GM12878 (cell line): ENCODE measurements around the gene KCNC4. TPM values are rescaled to one million over a fixed set of nuclear protein-coding genes. Genes with fewer than 3 reads are reported as not detected.

Source experiments
- ATAC-seq: fragments of 200-7000 bp; cut with Tn5 transposase; 3 replicates; pipeline ENCODE4 v1.9.1; 2020; ENCODE audit warnings: mild to moderate bottlenecking, moderate library complexity
- BruUV-seq: library from RNA; stranded (reverse); fragments of 400-500 nt; replicated peaks from 2 replicates; lab custom pipeline; 2021; lab: Mats Ljungman, UMichigan
- CTCF ChIA-PET: fragments of 300-600 bp; sonication (Branson Sonifier 250); formaldehyde crosslinking; extraction: SDS; loops from one replicate; lab custom pipeline; 2021; ENCODE audit warnings: inconsistent platforms; lab: Yijun Ruan, JAX
- POLR2A ChIA-PET: fragments of 350-600 bp; formaldehyde crosslinking; extraction: SDS; loops from one replicate; lab custom pipeline; 2021; ENCODE audit warnings: inconsistent platforms; lab: Charles Lee
- RAD21 ChIA-PET: fragments of 300-600 bp; sonication (Branson Sonifier 250); formaldehyde crosslinking; loops from one replicate; lab custom pipeline; 2023; ENCODE audit warnings: antibody characterized with exemption; ENCODE audit not compliant: unreplicated experiment; lab: Charles Lee
- SMC1A ChIA-PET: fragments of 300-600 bp; sonication (Branson Sonifier 250); formaldehyde crosslinking; loops from one replicate; lab custom pipeline; 2023; ENCODE audit not compliant: unreplicated experiment, uncharacterized antibody; lab: Charles Lee
- DNase-seq: peaks from one replicate; pipeline ENCODE4 v3.0.0-alpha.2; 2011; ENCODE audit warnings: low read depth, low spot score
- FAIRE-seq: peaks from 3 replicates; lab custom pipeline; 2011; peaks lifted over from hg19 to GRCh38; lab: Jason Lieb, UNC
- H2AFZ ChIP-seq: 2 replicates; pipeline ENCODE4 v1.6.0; 2011; ENCODE audit warnings: low read depth, low read length, control low read depth; ENCODE audit not compliant: control insufficient read depth
- H3K27ac ChIP-seq: 2 replicates; pipeline ENCODE4 v1.5.1; 2011; ENCODE audit warnings: control low read depth; ENCODE audit not compliant: control insufficient read depth, insufficient read depth
- H3K27me3 ChIP-seq, 2 experiments: replicated peaks in 1 of 2; 2 replicates each; pipeline versions ENCODE4 v1.6.0 to v1.6.1; 2011; ENCODE audit warnings: low read length in 1 of 2; ENCODE audit not compliant: control insufficient read depth in 2 of 2, insufficient read depth in 2 of 2
- H3K36me3 ChIP-seq, 2 experiments: 2 replicates each; pipeline ENCODE4 v1.5.1; 2011; ENCODE audit warnings: low read length in 1 of 2; ENCODE audit not compliant: control insufficient read depth in 2 of 2, insufficient read depth in 2 of 2
- H3K4me1 ChIP-seq: 2 replicates; pipeline ENCODE4 v1.6.1; 2011; ENCODE audit warnings: mild to moderate bottlenecking, low read length, moderate library complexity, mixed read lengths; ENCODE audit not compliant: control insufficient read depth, insufficient read depth
- H3K4me2 ChIP-seq: 2 replicates; pipeline ENCODE4 v1.6.0; 2011; ENCODE audit warnings: control low read depth; ENCODE audit not compliant: control insufficient read depth, insufficient read depth
- H3K4me3 ChIP-seq: fragments of 200-600 bp; sonication (generic); 2 replicates; pipeline ENCODE4 v1.5.1; 2016
- H3K79me2 ChIP-seq: 2 replicates; pipeline ENCODE4 v1.6.0; 2011; ENCODE audit warnings: low read length; ENCODE audit not compliant: control insufficient read depth, insufficient read depth
- H3K9ac ChIP-seq: 2 replicates; pipeline ENCODE4 v1.8.0; 2011; ENCODE audit warnings: low read length, control low read depth, mixed read lengths; ENCODE audit not compliant: control insufficient read depth, insufficient read depth
- H3K9me3 ChIP-seq: replicated peaks from 3 replicates; pipeline ENCODE4 v1.5.1; 2011; ENCODE audit warnings: mild to moderate bottlenecking, low read length; ENCODE audit not compliant: control insufficient read depth, insufficient read depth
- H4K20me1 ChIP-seq: 2 replicates; pipeline ENCODE4 v1.6.0; 2011; ENCODE audit not compliant: control insufficient read depth, insufficient read depth
- ATF3 ChIP-seq: IDR thresholded peaks from 2 replicates; pipeline ENCODE4 v1.6.1; 2011; ENCODE audit warnings: low read depth, mild to moderate bottlenecking, low read length, moderate library complexity, borderline replicate concordance; ENCODE audit errors: extremely low read depth
- BMI1 ChIP-seq: fragments of 450-650 bp; IDR thresholded peaks from 2 replicates; pipeline ENCODE4 v1.6.1; 2016; ENCODE audit warnings: mild to moderate bottlenecking, moderate library complexity, borderline replicate concordance
- CBX5 ChIP-seq: sonication (generic); IDR thresholded peaks from 2 replicates; pipeline ENCODE4 v1.6.1; 2016; ENCODE audit warnings: low read depth, moderate library complexity, mild to moderate bottlenecking, inconsistent platforms
- GATAD2B ChIP-seq: fragments of 450-650 bp; conservative IDR thresholded peaks from 2 replicates; pipeline ENCODE4 v1.6.1; 2017; ENCODE audit warnings: low read depth, mild to moderate bottlenecking, moderate library complexity
- HDAC2 ChIP-seq: fragments of 200-600 bp; sonication (generic); IDR thresholded peaks from 2 replicates; pipeline ENCODE4 v1.6.1; 2017
- NFXL1 ChIP-seq: fragments of 450-650 bp; IDR thresholded peaks from 2 replicates; pipeline ENCODE4 v1.6.1; 2017; ENCODE audit warnings: antibody characterized with exemption, mild to moderate bottlenecking, borderline replicate concordance
- RFX5 ChIP-seq: IDR thresholded peaks from 2 replicates; pipeline ENCODE4 v1.6.1; 2011; ENCODE audit warnings: low read depth, low read length, improper control_type of control experiment
- SIN3A ChIP-seq: IDR thresholded peaks from 2 replicates; pipeline ENCODE4 v1.6.1; 2012; ENCODE audit warnings: low read depth, low read length, improper control_type of control experiment
- ZNF622 ChIP-seq: fragments of 450-650 bp; IDR thresholded peaks from 2 replicates; pipeline ENCODE4 v1.6.1; 2017; ENCODE audit warnings: mild to moderate bottlenecking, inconsistent platforms
- WGBS: methylation state at CpG from one replicate; pipeline ENCODE4 v1.1.6; 2016; ENCODE audit warnings: low lambda C conversion rate; ENCODE audit not compliant: insufficient replicate concordance, insufficient coverage; ENCODE audit errors: missing lambda C conversion rate; 5-methylcytosine and 5-hydroxymethylcytosine counted together
- in situ Hi-C: fragments of 300-500 bp; cut with MboI; formaldehyde crosslinking; loops from 9 replicates; pipeline ENCODE4 v1.14.3; 2018; ENCODE audit warnings: mixed read lengths
- intact Hi-C: fragments of 100-400 bp; cut with micrococcal nuclease; formaldehyde crosslinking; loops from one replicate; pipeline ENCODE4 v1.14.2; 2022; ENCODE audit not compliant: unreplicated experiment
- polyA plus RNA-seq, 11 experiments: library from polyadenylated mRNA; depleted of rRNA in 4 of 11; unstranded in 6 of 11; stranded (reverse) in 5 of 11; fragments of >200 nt; fragmentation: Nextera tagmentation in 4 of 11; fragmentation: Illumina TruSeq in 1 of 11; extraction: Ambion mirVana in 4 of 11; extraction: Trizol in 1 of 11; gene quantifications; 1 replicate in 1 of 11; 2 replicates in 10 of 11; pipeline versions ENCODE4 v1.2.1 to v1.2.3, GENCODE V29; 2011 to 2016; ENCODE audit warnings: inconsistent platforms in 2 of 11, missing spikeins in 2 of 11, low read depth in 1 of 11
- total RNA-seq, 4 experiments: library from RNA; depleted of rRNA in 3 of 4; stranded (reverse); fragments of >200 nt in 3 of 4; fragmentation: Illumina TruSeq in 1 of 4; extraction: Trizol in 1 of 4; gene quantifications; 2 replicates each; pipeline versions ENCODE4 v1.2.1 to v1.2.3, GENCODE V29; 2013 to 2021
- TF ChIP-seq, protein P1 (sequence below), 3 experiments: IDR thresholded peaks in 2 of 3; conservative IDR thresholded peaks in 1 of 3; 2 replicates each; pipeline ENCODE4 v1.5.1; 2011; ENCODE audit warnings: low read depth in 3 of 3, low read length in 3 of 3, mild to moderate bottlenecking in 3 of 3, control low read depth in 2 of 3, moderate library complexity in 2 of 3, inconsistent platforms in 1 of 3, mixed read lengths in 1 of 3; ENCODE audit not compliant: control insufficient read depth in 2 of 3, insufficient read depth in 1 of 3; ENCODE audit errors: extremely low read depth in 1 of 3
- TF ChIP-seq, protein P2 (sequence below): IDR thresholded peaks from 2 replicates; pipeline ENCODE4 v1.6.1; 2012; ENCODE audit warnings: low read depth, low read length, improper control_type of control experiment

KCNC4 gene
- total and polyA plus RNA-seq, 10 of the 15 experiments (the other 5 are each of a cell fraction or from before 2014, with no cell fraction given): 0.06 to 1.7 (median 0.36) TPM

DNA sequence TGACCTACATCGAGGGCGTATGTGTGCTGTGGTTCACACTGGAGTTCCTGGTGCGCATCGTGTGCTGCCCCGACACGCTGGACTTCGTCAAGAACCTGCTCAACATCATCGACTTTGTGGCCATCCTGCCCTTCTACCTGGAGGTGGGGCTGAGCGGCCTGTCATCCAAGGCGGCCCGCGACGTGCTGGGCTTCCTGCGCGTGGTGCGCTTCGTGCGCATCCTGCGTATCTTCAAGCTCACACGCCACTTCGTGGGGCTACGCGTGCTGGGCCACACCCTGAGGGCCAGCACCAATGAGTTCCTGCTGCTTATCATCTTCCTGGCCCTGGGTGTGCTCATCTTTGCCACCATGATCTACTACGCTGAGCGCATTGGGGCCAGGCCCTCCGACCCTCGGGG is 13.0 kb downstream of the KCNC4 start:
- TF ChIP-seq BMI1: no peak
- no peak for TF ChIP-seq NFXL1
- TF ChIP-seq, protein P1, sequence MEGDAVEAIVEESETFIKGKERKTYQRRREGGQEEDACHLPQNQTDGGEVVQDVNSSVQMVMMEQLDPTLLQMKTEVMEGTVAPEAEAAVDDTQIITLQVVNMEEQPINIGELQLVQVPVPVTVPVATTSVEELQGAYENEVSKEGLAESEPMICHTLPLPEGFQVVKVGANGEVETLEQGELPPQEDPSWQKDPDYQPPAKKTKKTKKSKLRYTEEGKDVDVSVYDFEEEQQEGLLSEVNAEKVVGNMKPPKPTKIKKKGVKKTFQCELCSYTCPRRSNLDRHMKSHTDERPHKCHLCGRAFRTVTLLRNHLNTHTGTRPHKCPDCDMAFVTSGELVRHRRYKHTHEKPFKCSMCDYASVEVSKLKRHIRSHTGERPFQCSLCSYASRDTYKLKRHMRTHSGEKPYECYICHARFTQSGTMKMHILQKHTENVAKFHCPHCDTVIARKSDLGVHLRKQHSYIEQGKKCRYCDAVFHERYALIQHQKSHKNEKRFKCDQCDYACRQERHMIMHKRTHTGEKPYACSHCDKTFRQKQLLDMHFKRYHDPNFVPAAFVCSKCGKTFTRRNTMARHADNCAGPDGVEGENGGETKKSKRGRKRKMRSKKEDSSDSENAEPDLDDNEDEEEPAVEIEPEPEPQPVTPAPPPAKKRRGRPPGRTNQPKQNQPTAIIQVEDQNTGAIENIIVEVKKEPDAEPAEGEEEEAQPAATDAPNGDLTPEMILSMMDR (IDR thresholded peaks at IDR 0.05 in 2 of 3, conservative IDR thresholded peaks at IDR 0.05 in 1 of 3; ENCODE audit: control insufficient read depth in 2 of 3, extremely low read depth in 1 of 3, insufficient read depth in 1 of 3, low read depth in 3 of 3, low read length in 3 of 3): no peak
- TF ChIP-seq ZNF622: no peak
- no peak for TF ChIP-seq GATAD2B
- TF ChIP-seq, protein P2, sequence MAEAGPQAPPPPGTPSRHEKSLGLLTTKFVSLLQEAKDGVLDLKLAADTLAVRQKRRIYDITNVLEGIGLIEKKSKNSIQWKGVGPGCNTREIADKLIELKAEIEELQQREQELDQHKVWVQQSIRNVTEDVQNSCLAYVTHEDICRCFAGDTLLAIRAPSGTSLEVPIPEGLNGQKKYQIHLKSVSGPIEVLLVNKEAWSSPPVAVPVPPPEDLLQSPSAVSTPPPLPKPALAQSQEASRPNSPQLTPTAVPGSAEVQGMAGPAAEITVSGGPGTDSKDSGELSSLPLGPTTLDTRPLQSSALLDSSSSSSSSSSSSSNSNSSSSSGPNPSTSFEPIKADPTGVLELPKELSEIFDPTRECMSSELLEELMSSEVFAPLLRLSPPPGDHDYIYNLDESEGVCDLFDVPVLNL: no peak
- no peak for TF ChIP-seq ATF3
- no peak for TF ChIP-seq HDAC2
- no peak for TF ChIP-seq SIN3A
- no peak for TF ChIP-seq CBX5
- TF ChIP-seq RFX5: no peak
- Histone ChIP-seq H3K36me3 (no peaks in the 10 kb centered on the region), H4K20me1 (no peaks in the 10 kb centered on the region), H3K4me2 (no peak overlapping the region), H3K9ac (no peak overlapping the region), H3K27me3 (no peaks in the 10 kb centered on the region; a peak in 1 of 4 replicates), H3K4me3 (no peak overlapping the region), H2AFZ (no peak overlapping the region), H3K9me3 (no peaks in the 10 kb centered on the region), H3K4me1 (no peaks in the 10 kb centered on the region), H3K79me2 (no peaks in the 10 kb centered on the region), H3K27ac (no peak overlapping the region)
- FAIRE-seq (no peak), ATAC-seq (no peak), DNase-seq (no peak)
- WGBS: 87% methylated on average over 27 of the region's 27 CpGs
- BruUV-seq: no TSS peak
- ChIA-PET CTCF (interaction anchor here (2.4 kb wide), 1 partner anchor 15 kb away, joined by 8 read pairs; no protein-coding TSS in a partner anchor), POLR2A (no interaction called here), SMC1A (no interaction called here), RAD21 (no interaction called here)
- in situ Hi-C loops (no loop called here), intact Hi-C loops (no loop called here)
